ENCODE measurements around the gene EVA1C.

DNA sequence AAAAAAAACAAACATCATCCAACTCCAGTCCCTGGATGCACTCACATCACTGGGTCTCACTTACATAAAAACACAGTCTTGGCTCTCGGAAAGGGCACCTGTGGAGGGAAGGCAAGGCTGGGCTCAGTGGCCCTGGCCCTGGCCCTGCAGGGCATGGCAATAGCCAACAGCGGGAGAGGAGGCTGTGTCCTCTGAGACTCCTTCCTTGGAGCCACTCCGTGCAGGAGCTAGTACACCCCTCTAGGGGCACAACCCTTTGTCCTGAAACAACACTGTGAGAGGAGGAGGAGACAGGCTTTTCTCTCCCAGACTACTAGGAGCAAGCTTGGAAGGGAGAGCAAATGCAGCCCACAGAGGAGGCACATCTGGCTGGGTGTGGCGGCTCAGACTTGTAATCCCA lies 47.7 kb upstream of the EVA1C start:
- TF ChIP-seq, protein P1, sequence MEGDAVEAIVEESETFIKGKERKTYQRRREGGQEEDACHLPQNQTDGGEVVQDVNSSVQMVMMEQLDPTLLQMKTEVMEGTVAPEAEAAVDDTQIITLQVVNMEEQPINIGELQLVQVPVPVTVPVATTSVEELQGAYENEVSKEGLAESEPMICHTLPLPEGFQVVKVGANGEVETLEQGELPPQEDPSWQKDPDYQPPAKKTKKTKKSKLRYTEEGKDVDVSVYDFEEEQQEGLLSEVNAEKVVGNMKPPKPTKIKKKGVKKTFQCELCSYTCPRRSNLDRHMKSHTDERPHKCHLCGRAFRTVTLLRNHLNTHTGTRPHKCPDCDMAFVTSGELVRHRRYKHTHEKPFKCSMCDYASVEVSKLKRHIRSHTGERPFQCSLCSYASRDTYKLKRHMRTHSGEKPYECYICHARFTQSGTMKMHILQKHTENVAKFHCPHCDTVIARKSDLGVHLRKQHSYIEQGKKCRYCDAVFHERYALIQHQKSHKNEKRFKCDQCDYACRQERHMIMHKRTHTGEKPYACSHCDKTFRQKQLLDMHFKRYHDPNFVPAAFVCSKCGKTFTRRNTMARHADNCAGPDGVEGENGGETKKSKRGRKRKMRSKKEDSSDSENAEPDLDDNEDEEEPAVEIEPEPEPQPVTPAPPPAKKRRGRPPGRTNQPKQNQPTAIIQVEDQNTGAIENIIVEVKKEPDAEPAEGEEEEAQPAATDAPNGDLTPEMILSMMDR (IDR thresholded peaks at IDR 0.05), result peak; percentile 18
- no peak for TF ChIP-seq EZH2 (IDR thresholded peaks at IDR 0.05)

Data from neural progenitor cell (in vitro differentiated cells).